RWPE2 (cell line): Measurements from ENCODE around the gene TMEM132D.

Source experiments
- ATAC-seq: fragments of 200-7000 bp; cut with Tn5 transposase; 3 replicates; pipeline ENCODE4 v1.9.1; 2021; ENCODE audit warnings: low read depth
- DNase-seq: peaks from one replicate; pipeline ENCODE4 v3.0.0-alpha.2; 2020; ENCODE audit warnings: low spot score
- H3K27ac ChIP-seq: fragments of 450-650 bp; 2 replicates; pipeline ENCODE4 v1.5.1; 2017; ENCODE audit warnings: mild to moderate bottlenecking; ENCODE audit not compliant: poor library complexity, severe bottlenecking
- H3K27me3 ChIP-seq: fragments of 250-450 bp; sonication (Bioruptor Pico); 2 replicates; pipeline ENCODE4 v1.5.1; 2021; ENCODE audit warnings: mild to moderate bottlenecking, moderate library complexity; ENCODE audit not compliant: insufficient read depth, poor library complexity, severe bottlenecking
- H3K36me3 ChIP-seq: fragments of 250-450 bp; sonication (Bioruptor Pico); 2 replicates; pipeline ENCODE4 v1.5.1; 2020; ENCODE audit warnings: low read depth, mild to moderate bottlenecking, moderate library complexity
- H3K4me1 ChIP-seq: fragments of 250-450 bp; sonication (Bioruptor Pico); 2 replicates; pipeline ENCODE4 v1.5.1; 2021; ENCODE audit warnings: mild to moderate bottlenecking, moderate library complexity; ENCODE audit not compliant: insufficient read depth, poor library complexity, severe bottlenecking
- H3K4me3 ChIP-seq: fragments of 250-450 bp; sonication (Bioruptor Pico); 2 replicates; pipeline ENCODE4 v1.5.1; 2021; ENCODE audit warnings: mild to moderate bottlenecking, moderate library complexity; ENCODE audit not compliant: severe bottlenecking
- H3K9me3 ChIP-seq: fragments of 250-450 bp; sonication (Bioruptor Pico); 2 replicates; pipeline ENCODE4 v1.5.1; 2021; ENCODE audit warnings: mild to moderate bottlenecking, moderate library complexity; ENCODE audit not compliant: severe bottlenecking
- CTCF ChIP-seq: fragments of 450-650 bp; IDR thresholded peaks from one replicate; pipeline ENCODE4 v1.5.1; 2017; ENCODE audit warnings: mild to moderate bottlenecking, moderate library complexity; ENCODE audit not compliant: poor library complexity, severe bottlenecking

Gene TMEM132D

DNA sequence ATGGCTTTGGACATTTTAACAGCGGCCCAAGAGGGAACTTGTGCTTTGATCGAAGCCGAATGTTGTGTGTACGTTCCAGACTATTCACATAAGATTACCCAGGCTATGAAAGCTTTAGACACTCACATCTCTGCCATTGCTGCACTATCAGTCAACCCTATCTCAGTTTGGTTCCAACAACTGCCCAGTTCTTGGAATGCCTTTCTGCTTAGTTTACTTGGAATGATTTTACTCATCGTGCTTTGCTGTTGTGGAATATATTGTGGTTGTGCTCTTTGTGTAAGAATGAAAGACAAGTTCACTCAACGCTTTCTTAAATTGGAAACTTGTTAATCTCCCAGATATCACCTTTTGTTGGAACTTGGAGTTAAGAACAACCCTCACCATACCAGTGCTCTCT, 552.3 kb downstream of the TMEM132D start:
- no peak for TF ChIP-seq CTCF

DNA sequence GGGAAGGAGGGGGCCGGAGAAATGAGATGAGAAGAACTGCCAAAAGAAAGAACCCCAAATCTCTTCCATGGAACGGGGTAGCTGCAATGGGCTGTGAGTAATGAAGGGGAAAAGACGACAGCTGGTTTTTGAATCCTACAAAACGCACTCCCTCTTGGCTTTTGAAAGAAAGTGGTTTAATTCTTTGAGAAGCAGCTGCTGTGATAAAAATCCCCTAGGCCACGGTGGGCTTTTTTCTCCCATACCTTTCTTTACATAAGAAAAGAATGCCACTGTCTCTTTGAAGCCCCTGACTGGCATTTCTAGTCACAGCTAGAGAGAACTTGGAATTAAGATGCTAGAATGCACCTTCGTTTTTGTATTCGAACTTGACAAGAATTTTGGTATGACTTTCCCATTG, 564.5 kb downstream of the TMEM132D start:
- Histone ChIP-seq H3K27ac (no peak overlapping the region), H3K4me3 (no peak overlapping the region), H3K27me3 (no peaks in the 10 kb centered on the region), H3K9me3 (no peaks in the 10 kb centered on the region), H3K36me3 (no peaks in the 10 kb centered on the region), H3K4me1 (no peaks in the 10 kb centered on the region)
- TF ChIP-seq CTCF: no peak
- ATAC-seq (no peak), DNase-seq (no peak)

More for the DNA sequence above, 552.3 kb downstream of the TMEM132D start:
- Histone ChIP-seq H3K36me3 (no peaks in the 10 kb centered on the region), H3K4me1 (no peaks in the 10 kb centered on the region), H3K27ac (no peak overlapping the region), H3K9me3 (no peaks in the 10 kb centered on the region), H3K27me3 (no peaks in the 10 kb centered on the region), H3K4me3 (no peak overlapping the region)
- ATAC-seq (no peak), DNase-seq (no peak)

DNA sequence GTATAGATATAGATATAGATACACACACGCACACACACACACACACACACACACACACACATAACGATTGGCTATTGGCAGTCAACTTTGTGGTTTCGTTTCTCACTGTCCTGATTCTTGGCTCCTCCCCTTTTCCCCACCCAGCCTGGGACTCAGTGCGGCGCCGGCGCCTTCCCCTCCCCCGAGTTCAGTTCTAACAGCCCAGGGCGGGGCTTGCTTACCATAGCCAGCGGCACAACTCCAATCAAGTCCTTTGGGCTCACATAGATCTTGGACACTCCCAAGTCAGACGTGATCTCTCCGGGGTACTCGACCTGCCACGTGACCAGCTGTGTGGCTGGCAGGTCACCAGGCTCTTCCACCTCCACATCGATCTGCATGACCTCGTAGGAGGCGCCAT, 566.4 kb downstream of the TMEM132D start:
- no peak overlapping the region for H3K4me3 ChIP-seq
- TF ChIP-seq CTCF: no peak
- ATAC-seq: no peak
- DNase-seq: no peak
- peaks cover 1% of the 10 kb centered on the region for H3K9me3 ChIP-seq
- no peaks in the 10 kb centered on the region for H3K27me3 ChIP-seq
- H3K4me1 ChIP-seq: no peaks in the 10 kb centered on the region
- H3K27ac ChIP-seq: no peak overlapping the region
- H3K36me3 ChIP-seq: no peaks in the 10 kb centered on the region

DNA sequence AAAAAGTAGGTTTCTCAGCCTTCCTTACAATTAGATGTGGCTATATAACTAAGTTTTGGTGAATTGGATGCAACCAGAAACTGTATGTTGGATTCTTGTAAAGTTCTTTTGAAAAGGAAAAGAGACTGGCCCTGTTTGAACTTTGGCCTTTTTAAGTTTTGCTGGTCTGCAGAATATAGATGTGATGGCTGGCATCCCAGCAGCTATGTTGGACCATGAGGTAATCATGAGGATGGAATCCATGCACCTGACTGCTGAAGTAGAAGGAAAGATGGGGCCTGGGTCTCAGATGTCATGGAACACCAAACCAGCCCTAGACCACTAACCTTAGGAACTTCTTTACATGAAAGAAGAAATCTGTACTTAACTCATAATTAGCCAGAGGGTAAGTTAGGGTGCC, 568.1 kb downstream of the TMEM132D start:
- Histone ChIP-seq H3K4me3 (no peak overlapping the region), H3K4me1 (no peaks in the 10 kb centered on the region), H3K27ac (no peak overlapping the region), H3K27me3 (no peaks in the 10 kb centered on the region), H3K36me3 (no peaks in the 10 kb centered on the region), H3K9me3 (peaks cover 1% of the 10 kb centered on the region)
- no peak for TF ChIP-seq CTCF
- DNase-seq (no peak), ATAC-seq (no peak)

- no peaks in the 10 kb centered on the region for H3K36me3 ChIP-seq
- H3K4me3 ChIP-seq: no peak overlapping the region
- no peak overlapping the region for H3K27ac ChIP-seq
- DNase-seq (no peak), ATAC-seq (no peak)
- peaks cover 1% of the 10 kb centered on the region for H3K9me3 ChIP-seq
- no peaks in the 10 kb centered on the region for H3K27me3 ChIP-seq
- H3K4me1 ChIP-seq: no peaks in the 10 kb centered on the region
- no peak for TF ChIP-seq CTCF
These were observed 571.5 kb downstream of the TMEM132D start for GRCh38 chr12:129332286-129332685.
